Measurements from ENCODE around the gene PLEKHA1.

DNA sequence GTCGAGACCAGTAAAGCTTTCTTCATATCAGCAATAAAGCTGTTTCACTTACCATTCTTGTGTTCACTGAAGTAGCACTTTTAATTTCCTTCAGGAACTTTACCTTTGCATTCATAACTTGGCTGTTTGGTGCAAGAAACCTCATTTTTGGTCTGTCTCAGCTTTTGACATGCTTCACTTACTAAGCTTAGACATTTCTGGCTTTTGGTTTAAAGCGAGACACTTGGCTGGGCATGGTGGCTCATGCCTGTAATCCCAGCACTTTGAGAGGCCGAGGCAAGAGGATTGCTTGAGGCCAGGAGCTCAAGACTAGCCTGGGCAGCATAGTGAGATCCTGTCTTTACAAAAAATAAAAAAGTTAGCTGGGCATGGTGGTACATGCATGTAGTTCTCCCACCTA lies 15.8 kb downstream of the PLEKHA1 start:
- TF ChIP-seq, protein P1, sequence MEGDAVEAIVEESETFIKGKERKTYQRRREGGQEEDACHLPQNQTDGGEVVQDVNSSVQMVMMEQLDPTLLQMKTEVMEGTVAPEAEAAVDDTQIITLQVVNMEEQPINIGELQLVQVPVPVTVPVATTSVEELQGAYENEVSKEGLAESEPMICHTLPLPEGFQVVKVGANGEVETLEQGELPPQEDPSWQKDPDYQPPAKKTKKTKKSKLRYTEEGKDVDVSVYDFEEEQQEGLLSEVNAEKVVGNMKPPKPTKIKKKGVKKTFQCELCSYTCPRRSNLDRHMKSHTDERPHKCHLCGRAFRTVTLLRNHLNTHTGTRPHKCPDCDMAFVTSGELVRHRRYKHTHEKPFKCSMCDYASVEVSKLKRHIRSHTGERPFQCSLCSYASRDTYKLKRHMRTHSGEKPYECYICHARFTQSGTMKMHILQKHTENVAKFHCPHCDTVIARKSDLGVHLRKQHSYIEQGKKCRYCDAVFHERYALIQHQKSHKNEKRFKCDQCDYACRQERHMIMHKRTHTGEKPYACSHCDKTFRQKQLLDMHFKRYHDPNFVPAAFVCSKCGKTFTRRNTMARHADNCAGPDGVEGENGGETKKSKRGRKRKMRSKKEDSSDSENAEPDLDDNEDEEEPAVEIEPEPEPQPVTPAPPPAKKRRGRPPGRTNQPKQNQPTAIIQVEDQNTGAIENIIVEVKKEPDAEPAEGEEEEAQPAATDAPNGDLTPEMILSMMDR (IDR thresholded peaks at IDR 0.05), result no peak
- TF ChIP-seq POLR2A (IDR thresholded peaks at IDR 0.05) (no peak), EP300 (IDR thresholded peaks at IDR 0.05) (no peak)

All from tibial nerve (tissue), 4 donors.